HepG2 (cell line): Measurements from ENCODE around the gene C1QTNF1. TPM values are rescaled to one million over a fixed set of nuclear protein-coding genes. Genes with fewer than 3 reads are reported as not detected.

Source experiments
- KMT2A ChIP-seq: sonication (generic); formaldehyde crosslinking; IDR thresholded peaks from 2 replicates; pipeline ENCODE4 v1.4.0; 2020; ENCODE audit warnings: missing genetic modification reagents
- RAD21 ChIP-seq: fragments of 450-650 bp; formaldehyde crosslinking; IDR thresholded peaks from 2 replicates; pipeline ENCODE4 v1.5.0; 2020; ENCODE audit warnings: mild to moderate bottlenecking
- SETDB1 ChIP-seq: sonication (generic); formaldehyde crosslinking; IDR thresholded peaks from 2 replicates; pipeline ENCODE4 v1.5.1; 2020; ENCODE audit warnings: missing genetic modification reagents, mild to moderate bottlenecking, borderline replicate concordance
- SP140L ChIP-seq: sonication (generic); formaldehyde crosslinking; IDR thresholded peaks from 2 replicates; pipeline ENCODE4 v1.4.0; 2020; ENCODE audit warnings: missing genetic modification reagents, borderline replicate concordance
- STAT5B ChIP-seq: sonication (generic); formaldehyde crosslinking; IDR thresholded peaks from 2 replicates; pipeline ENCODE4 v1.4.0; 2020; ENCODE audit warnings: missing genetic modification reagents
- TEAD3 ChIP-seq: optimal IDR thresholded peaks from 2 replicates; pipeline ENCODE3; 2016; ENCODE audit warnings: borderline replicate concordance
- TSC22D2 ChIP-seq: sonication (generic); formaldehyde crosslinking; IDR thresholded peaks from 2 replicates; pipeline ENCODE4 v1.5.1; 2020; ENCODE audit warnings: missing genetic modification reagents, mild to moderate bottlenecking, borderline replicate concordance
- ZFP90 ChIP-seq: sonication (generic); formaldehyde crosslinking; IDR thresholded peaks from 2 replicates; pipeline ENCODE4 v1.8.0; 2022; ENCODE audit warnings: missing genetic modification reagents, mild to moderate bottlenecking, inconsistent platforms, borderline replicate concordance
- ZFX ChIP-seq: sonication (generic); formaldehyde crosslinking; IDR thresholded peaks from 2 replicates; pipeline ENCODE4 v1.4.0; 2020; ENCODE audit warnings: mild to moderate bottlenecking, low read depth, missing genetic modification reagents, moderate library complexity
- ZNF768 ChIP-seq: sonication (generic); formaldehyde crosslinking; IDR thresholded peaks from 2 replicates; pipeline ENCODE4 v1.4.0; 2020; ENCODE audit warnings: missing genetic modification reagents
- polyA plus RNA-seq, 8 experiments: library from polyadenylated mRNA; depleted of rRNA in 3 of 8; stranded (reverse) in 7 of 8; unstranded in 1 of 8; fragments of >200 nt; fragmentation: Illumina TruSeq in 4 of 8; extraction: Trizol in 4 of 8; gene quantifications; 2 replicates each; pipeline versions ENCODE4 v1.2.1 to v1.2.3, GENCODE V29; 2011 to 2016; ENCODE audit warnings: low read depth in 4 of 8, missing spikeins in 1 of 8, mixed read lengths in 1 of 8; ENCODE audit not compliant: insufficient read depth in 1 of 8
- total RNA-seq, 5 experiments: library from RNA; depleted of rRNA; stranded (reverse); fragments of >200 nt; fragmentation: Illumina TruSeq; extraction: Trizol; gene quantifications; 2 replicates each; pipeline ENCODE4 v1.2.3, GENCODE V29; 2016; ENCODE audit warnings: low read depth in 1 of 5
- TF ChIP-seq, protein P1 (sequence below): sonication (generic); formaldehyde crosslinking; IDR thresholded peaks from 2 replicates; pipeline ENCODE4 v1.5.1; 2020; ENCODE audit warnings: mild to moderate bottlenecking, missing genetic modification reagents, borderline replicate concordance
- TF ChIP-seq, protein P2 (sequence below): IDR thresholded peaks from 2 replicates; pipeline ENCODE4 v1.4.0; 2020; ENCODE audit warnings: mild to moderate bottlenecking, missing genetic modification reagents
- TF ChIP-seq, protein P3 (sequence below): sonication (generic); formaldehyde crosslinking; IDR thresholded peaks from 2 replicates; pipeline ENCODE4 v1.4.0; 2020; ENCODE audit warnings: mild to moderate bottlenecking, missing genetic modification reagents
- TF ChIP-seq, protein P4 (sequence below): sonication (generic); formaldehyde crosslinking; IDR thresholded peaks from 2 replicates; pipeline ENCODE4 v1.5.1; 2020; ENCODE audit warnings: mild to moderate bottlenecking, missing genetic modification reagents, moderate library complexity
- TF ChIP-seq, protein P5 (sequence below): sonication (generic); formaldehyde crosslinking; IDR thresholded peaks from 2 replicates; pipeline ENCODE4 v1.8.1; 2023; ENCODE audit warnings: mild to moderate bottlenecking, missing genetic modification reagents

Gene C1QTNF1
- total and polyA plus RNA-seq, 2 of the 13 experiments (the other 11 are each of a cell fraction or from before 2014, with no cell fraction given): 0.18 to 0.86 TPM

DNA sequence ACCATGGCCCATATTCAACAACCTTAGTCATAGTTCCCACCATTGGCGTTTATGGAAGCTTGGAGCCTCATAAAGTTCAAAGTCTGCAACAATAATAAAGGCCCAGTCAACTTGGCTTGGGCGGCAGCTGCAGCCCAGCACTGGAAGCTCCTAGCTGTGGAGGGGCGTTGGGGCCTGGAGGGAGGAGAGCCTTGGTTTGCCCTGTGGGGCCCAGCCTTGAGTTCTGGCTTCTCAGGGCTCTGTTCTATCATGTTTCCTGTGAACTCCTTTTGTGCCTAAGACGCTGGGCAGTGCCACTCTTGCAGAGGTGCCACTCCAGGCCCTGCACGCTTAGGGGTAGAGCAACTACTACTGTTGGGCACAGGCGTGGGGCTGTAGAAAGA, 49.7 kb downstream of the C1QTNF1 start (continued):
- TF ChIP-seq, protein P1, sequence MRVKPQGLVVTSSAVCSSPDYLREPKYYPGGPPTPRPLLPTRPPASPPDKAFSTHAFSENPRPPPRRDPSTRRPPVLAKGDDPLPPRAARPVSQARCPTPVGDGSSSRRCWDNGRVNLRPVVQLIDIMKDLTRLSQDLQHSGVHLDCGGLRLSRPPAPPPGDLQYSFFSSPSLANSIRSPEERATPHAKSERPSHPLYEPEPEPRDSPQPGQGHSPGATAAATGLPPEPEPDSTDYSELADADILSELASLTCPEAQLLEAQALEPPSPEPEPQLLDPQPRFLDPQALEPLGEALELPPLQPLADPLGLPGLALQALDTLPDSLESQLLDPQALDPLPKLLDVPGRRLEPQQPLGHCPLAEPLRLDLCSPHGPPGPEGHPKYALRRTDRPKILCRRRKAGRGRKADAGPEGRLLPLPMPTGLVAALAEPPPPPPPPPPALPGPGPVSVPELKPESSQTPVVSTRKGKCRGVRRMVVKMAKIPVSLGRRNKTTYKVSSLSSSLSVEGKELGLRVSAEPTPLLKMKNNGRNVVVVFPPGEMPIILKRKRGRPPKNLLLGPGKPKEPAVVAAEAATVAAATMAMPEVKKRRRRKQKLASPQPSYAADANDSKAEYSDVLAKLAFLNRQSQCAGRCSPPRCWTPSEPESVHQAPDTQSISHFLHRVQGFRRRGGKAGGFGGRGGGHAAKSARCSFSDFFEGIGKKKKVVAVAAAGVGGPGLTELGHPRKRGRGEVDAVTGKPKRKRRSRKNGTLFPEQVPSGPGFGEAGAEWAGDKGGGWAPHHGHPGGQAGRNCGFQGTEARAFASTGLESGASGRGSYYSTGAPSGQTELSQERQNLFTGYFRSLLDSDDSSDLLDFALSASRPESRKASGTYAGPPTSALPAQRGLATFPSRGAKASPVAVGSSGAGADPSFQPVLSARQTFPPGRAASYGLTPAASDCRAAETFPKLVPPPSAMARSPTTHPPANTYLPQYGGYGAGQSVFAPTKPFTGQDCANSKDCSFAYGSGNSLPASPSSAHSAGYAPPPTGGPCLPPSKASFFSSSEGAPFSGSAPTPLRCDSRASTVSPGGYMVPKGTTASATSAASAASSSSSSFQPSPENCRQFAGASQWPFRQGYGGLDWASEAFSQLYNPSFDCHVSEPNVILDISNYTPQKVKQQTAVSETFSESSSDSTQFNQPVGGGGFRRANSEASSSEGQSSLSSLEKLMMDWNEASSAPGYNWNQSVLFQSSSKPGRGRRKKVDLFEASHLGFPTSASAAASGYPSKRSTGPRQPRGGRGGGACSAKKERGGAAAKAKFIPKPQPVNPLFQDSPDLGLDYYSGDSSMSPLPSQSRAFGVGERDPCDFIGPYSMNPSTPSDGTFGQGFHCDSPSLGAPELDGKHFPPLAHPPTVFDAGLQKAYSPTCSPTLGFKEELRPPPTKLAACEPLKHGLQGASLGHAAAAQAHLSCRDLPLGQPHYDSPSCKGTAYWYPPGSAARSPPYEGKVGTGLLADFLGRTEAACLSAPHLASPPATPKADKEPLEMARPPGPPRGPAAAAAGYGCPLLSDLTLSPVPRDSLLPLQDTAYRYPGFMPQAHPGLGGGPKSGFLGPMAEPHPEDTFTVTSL (CRISPR knock-in tag): no peak
- TF ChIP-seq, protein P2, sequence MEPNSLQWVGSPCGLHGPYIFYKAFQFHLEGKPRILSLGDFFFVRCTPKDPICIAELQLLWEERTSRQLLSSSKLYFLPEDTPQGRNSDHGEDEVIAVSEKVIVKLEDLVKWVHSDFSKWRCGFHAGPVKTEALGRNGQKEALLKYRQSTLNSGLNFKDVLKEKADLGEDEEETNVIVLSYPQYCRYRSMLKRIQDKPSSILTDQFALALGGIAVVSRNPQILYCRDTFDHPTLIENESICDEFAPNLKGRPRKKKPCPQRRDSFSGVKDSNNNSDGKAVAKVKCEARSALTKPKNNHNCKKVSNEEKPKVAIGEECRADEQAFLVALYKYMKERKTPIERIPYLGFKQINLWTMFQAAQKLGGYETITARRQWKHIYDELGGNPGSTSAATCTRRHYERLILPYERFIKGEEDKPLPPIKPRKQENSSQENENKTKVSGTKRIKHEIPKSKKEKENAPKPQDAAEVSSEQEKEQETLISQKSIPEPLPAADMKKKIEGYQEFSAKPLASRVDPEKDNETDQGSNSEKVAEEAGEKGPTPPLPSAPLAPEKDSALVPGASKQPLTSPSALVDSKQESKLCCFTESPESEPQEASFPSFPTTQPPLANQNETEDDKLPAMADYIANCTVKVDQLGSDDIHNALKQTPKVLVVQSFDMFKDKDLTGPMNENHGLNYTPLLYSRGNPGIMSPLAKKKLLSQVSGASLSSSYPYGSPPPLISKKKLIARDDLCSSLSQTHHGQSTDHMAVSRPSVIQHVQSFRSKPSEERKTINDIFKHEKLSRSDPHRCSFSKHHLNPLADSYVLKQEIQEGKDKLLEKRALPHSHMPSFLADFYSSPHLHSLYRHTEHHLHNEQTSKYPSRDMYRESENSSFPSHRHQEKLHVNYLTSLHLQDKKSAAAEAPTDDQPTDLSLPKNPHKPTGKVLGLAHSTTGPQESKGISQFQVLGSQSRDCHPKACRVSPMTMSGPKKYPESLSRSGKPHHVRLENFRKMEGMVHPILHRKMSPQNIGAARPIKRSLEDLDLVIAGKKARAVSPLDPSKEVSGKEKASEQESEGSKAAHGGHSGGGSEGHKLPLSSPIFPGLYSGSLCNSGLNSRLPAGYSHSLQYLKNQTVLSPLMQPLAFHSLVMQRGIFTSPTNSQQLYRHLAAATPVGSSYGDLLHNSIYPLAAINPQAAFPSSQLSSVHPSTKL (CRISPR knock-in tag): peak; percentile 29; the same call in 1 of the 2 replicates
- TF ChIP-seq, protein P3, sequence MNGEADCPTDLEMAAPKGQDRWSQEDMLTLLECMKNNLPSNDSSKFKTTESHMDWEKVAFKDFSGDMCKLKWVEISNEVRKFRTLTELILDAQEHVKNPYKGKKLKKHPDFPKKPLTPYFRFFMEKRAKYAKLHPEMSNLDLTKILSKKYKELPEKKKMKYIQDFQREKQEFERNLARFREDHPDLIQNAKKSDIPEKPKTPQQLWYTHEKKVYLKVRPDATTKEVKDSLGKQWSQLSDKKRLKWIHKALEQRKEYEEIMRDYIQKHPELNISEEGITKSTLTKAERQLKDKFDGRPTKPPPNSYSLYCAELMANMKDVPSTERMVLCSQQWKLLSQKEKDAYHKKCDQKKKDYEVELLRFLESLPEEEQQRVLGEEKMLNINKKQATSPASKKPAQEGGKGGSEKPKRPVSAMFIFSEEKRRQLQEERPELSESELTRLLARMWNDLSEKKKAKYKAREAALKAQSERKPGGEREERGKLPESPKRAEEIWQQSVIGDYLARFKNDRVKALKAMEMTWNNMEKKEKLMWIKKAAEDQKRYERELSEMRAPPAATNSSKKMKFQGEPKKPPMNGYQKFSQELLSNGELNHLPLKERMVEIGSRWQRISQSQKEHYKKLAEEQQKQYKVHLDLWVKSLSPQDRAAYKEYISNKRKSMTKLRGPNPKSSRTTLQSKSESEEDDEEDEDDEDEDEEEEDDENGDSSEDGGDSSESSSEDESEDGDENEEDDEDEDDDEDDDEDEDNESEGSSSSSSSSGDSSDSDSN (CRISPR knock-in tag): peak; percentile 24; the same call in 1 of the 2 replicates
- TF ChIP-seq RAD21 (CRISPR knock-in tag): no peak
- TF ChIP-seq, protein P4, sequence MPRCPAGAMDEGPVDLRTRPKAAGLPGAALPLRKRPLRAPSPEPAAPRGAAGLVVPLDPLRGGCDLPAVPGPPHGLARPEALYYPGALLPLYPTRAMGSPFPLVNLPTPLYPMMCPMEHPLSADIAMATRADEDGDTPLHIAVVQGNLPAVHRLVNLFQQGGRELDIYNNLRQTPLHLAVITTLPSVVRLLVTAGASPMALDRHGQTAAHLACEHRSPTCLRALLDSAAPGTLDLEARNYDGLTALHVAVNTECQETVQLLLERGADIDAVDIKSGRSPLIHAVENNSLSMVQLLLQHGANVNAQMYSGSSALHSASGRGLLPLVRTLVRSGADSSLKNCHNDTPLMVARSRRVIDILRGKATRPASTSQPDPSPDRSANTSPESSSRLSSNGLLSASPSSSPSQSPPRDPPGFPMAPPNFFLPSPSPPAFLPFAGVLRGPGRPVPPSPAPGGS (CRISPR knock-in tag): no peak
- TF ChIP-seq SP140L (CRISPR knock-in tag): no peak
- no peak for TF ChIP-seq ZFP90 (CRISPR knock-in tag)
- no peak for TF ChIP-seq KMT2A (CRISPR knock-in tag)
- TF ChIP-seq TSC22D2 (CRISPR knock-in tag): no peak
- TF ChIP-seq, protein P5, sequence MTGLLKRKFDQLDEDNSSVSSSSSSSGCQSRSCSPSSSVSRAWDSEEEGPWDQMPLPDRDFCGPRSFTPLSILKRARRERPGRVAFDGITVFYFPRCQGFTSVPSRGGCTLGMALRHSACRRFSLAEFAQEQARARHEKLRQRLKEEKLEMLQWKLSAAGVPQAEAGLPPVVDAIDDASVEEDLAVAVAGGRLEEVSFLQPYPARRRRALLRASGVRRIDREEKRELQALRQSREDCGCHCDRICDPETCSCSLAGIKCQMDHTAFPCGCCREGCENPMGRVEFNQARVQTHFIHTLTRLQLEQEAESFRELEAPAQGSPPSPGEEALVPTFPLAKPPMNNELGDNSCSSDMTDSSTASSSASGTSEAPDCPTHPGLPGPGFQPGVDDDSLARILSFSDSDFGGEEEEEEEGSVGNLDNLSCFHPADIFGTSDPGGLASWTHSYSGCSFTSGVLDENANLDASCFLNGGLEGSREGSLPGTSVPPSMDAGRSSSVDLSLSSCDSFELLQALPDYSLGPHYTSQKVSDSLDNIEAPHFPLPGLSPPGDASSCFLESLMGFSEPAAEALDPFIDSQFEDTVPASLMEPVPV (CRISPR knock-in tag): no peak
- TF ChIP-seq STAT5B (CRISPR knock-in tag): no peak
- TF ChIP-seq SETDB1: no peak
- TF ChIP-seq TEAD3 (CRISPR knock-in tag): peak; percentile 45
- TF ChIP-seq ZNF768: peak; percentile 41; the same call in 1 of the 2 replicates
- peak; percentile 46; the same call in 1 of the 2 replicates for TF ChIP-seq ZFX (CRISPR knock-in tag)
